DMS114 treated with DMSO at 0.1 percent for 48 hours (cell line): ENCODE results near the gene SLC12A6.
"Not testable (repeated sequence)": the region's sequence is repeated elsewhere in the genome, so short reads cannot be mapped to it uniquely, and the experiment has no call there.

Experiments used
- DNase-seq: peaks from one replicate; lab custom pipeline; 2025; ENCODE audit not compliant: unreplicated experiment; lab: John Stamatoyannopoulos, UW

SLC12A6 gene

GRCh38 chr15:34337557-34338306 is at the start of gene SLC12A6:
Gene SLC12A6 (minus strand): TSS chr15:34337781. CDS start chr15:34336680, 1,101 bp downstream.
- DNase-seq = peak; percentile 82

- DNase-seq = not testable (repeated sequence)
Measured at GRCh38 chr15:34381829-34382521, 44.4 kb upstream of the SLC12A6 start.

- DNase-seq = not testable (repeated sequence)
Measured at GRCh38 chr15:34380491-34380890, 42.9 kb upstream of the SLC12A6 start.

GRCh38 chr15:34376856-34377255 is 39.3 kb upstream of the SLC12A6 start:
- no peak for DNase-seq

- DNase-seq = not testable (repeated sequence)
Measured at GRCh38 chr15:34375541-34375940, 38.0 kb upstream of the SLC12A6 start.

- DNase-seq = no peak
Measured at GRCh38 chr15:34374816-34375215, 37.2 kb upstream of the SLC12A6 start.

- no peak for DNase-seq
Measured at GRCh38 chr15:34373951-34374350, 36.4 kb upstream of the SLC12A6 start.

- DNase-seq = no peak
Measured at GRCh38 chr15:34370643-34371042, 33.1 kb upstream of the SLC12A6 start.

GRCh38 chr15:34370129-34370528 is 32.5 kb upstream of the SLC12A6 start:
- no peak for DNase-seq

GRCh38 chr15:34367101-34368081 is 29.8 kb upstream of the SLC12A6 start, which contains the start of gene LPCAT4:
Gene LPCAT4 (minus strand): TSS chr15:34367196. CDS start chr15:34367100, 96 bp downstream.
- DNase-seq = peak; percentile 57

GRCh38 chr15:34366271-34367065 is 28.9 kb upstream of the SLC12A6 start:
- no peak for DNase-seq

- DNase-seq = no peak
Measured at GRCh38 chr15:34365836-34366235, 28.3 kb upstream of the SLC12A6 start.

- DNase-seq = no peak
Measured at GRCh38 chr15:34365091-34365825, 27.7 kb upstream of the SLC12A6 start.

- no peak for DNase-seq
Measured at GRCh38 chr15:34364041-34364440, 26.5 kb upstream of the SLC12A6 start.

- no peak for DNase-seq
Measured at GRCh38 chr15:34362047-34362773, 24.6 kb upstream of the SLC12A6 start.

- DNase-seq = no peak
Measured at GRCh38 chr15:34361278-34361677, 23.7 kb upstream of the SLC12A6 start.

GRCh38 chr15:34360298-34360697 is 22.7 kb upstream of the SLC12A6 start:
- DNase-seq = no peak

GRCh38 chr15:34359416-34359815 is 21.8 kb upstream of the SLC12A6 start:
- no peak for DNase-seq

- DNase-seq = no peak
Measured at GRCh38 chr15:34358948-34359347, 21.4 kb upstream of the SLC12A6 start.
